Measurements from ENCODE around the gene PRKCB.
A peak's percentile ranks its signal among the peaks of the same experiment; 100 is the strongest.

Gene PRKCB

DNA sequence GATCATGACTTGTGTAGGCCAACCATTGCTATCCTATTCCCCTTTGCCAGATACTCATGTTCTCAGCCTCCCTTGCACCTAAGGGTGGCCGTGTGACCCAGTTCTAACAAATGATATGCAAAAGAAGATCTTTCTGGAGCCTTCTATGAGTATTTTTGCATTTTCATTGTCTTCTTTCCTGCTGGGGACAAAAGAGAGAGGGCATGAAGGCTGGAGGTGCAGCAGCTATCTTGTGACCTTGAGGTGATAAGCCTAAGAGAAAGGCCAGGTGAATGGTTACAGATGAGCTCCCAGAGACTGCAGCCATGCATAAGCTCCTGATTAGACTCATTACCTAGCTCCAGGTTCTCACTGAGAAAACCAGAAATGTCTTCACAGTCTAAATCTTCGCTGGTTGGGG, 38.8 kb upstream of the PRKCB start:
- TF ChIP-seq, protein P1, sequence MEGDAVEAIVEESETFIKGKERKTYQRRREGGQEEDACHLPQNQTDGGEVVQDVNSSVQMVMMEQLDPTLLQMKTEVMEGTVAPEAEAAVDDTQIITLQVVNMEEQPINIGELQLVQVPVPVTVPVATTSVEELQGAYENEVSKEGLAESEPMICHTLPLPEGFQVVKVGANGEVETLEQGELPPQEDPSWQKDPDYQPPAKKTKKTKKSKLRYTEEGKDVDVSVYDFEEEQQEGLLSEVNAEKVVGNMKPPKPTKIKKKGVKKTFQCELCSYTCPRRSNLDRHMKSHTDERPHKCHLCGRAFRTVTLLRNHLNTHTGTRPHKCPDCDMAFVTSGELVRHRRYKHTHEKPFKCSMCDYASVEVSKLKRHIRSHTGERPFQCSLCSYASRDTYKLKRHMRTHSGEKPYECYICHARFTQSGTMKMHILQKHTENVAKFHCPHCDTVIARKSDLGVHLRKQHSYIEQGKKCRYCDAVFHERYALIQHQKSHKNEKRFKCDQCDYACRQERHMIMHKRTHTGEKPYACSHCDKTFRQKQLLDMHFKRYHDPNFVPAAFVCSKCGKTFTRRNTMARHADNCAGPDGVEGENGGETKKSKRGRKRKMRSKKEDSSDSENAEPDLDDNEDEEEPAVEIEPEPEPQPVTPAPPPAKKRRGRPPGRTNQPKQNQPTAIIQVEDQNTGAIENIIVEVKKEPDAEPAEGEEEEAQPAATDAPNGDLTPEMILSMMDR (conservative IDR thresholded peaks at IDR 0.05; ENCODE audit: low read depth, low read length), result no peak
- no peaks in the 10 kb centered on the region for H3K4me1 ChIP-seq (ENCODE audit: low read depth, poor library complexity, severe bottlenecking)

DNA sequence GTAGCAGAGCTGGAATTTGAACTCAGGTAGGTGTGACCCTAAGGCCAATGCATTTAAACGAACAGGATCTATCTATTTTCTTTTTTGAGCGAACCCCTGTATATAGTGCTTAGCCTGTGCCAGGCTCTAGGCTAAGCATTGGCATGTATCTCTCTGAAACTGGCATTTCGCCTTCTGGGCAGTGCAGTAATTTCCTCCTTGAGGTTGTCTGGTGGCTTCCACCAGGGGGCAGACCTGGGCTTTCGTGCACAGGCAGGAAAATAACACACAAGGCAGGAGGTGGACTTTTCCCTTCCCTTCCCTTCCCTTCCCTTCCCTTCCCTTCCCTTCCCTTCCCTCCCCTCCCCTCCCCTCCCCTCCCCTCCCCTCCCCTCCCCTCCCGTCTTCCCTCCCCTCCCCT, 34.4 kb upstream of the PRKCB start:
- Histone ChIP-seq H3K9ac (no peak overlapping the region), H3K4me1 (ENCODE audit: low read depth, poor library complexity, severe bottlenecking) (peaks cover 4% of the 10 kb centered on the region), H3K36me3 (ENCODE audit: insufficient read depth) (no peaks in the 10 kb centered on the region), H3K27me3 (ENCODE audit: insufficient read depth, low read depth) (no peaks in the 10 kb centered on the region; the same call in 1 of the 2 replicates), H3K4me2 (no peak overlapping the region), H3K27ac (no peak overlapping the region), H3K79me2 (ENCODE audit: insufficient read depth, low read depth) (no peaks in the 10 kb centered on the region), H2AFZ (ENCODE audit: low read depth) (peak overlapping the region; percentile 24; the same call in 1 of the 2 replicates), H3K4me3 (IDR thresholded peaks at IDR 0.05; ENCODE audit: insufficient read depth, low read depth, low read length) (no peak overlapping the region), H4K20me1 (ENCODE audit: insufficient read depth) (no peaks in the 10 kb centered on the region)
- TF ChIP-seq, protein P1 (conservative IDR thresholded peaks at IDR 0.05; ENCODE audit: low read depth, low read length), result peak; percentile 74

More for the DNA sequence above, 38.8 kb upstream of the PRKCB start:
- Histone ChIP-seq H3K4me2 (no peak overlapping the region), H3K27ac (no peak overlapping the region), H3K9ac (no peak overlapping the region), H4K20me1 (ENCODE audit: insufficient read depth) (no peaks in the 10 kb centered on the region), H3K79me2 (ENCODE audit: insufficient read depth, low read depth) (no peaks in the 10 kb centered on the region), H3K27me3 (ENCODE audit: insufficient read depth, low read depth) (no peaks in the 10 kb centered on the region), H3K36me3 (ENCODE audit: insufficient read depth) (no peaks in the 10 kb centered on the region), H3K4me3 (IDR thresholded peaks at IDR 0.05; ENCODE audit: insufficient read depth, low read depth, low read length) (no peak overlapping the region), H2AFZ (ENCODE audit: low read depth) (no peak overlapping the region)

DNA sequence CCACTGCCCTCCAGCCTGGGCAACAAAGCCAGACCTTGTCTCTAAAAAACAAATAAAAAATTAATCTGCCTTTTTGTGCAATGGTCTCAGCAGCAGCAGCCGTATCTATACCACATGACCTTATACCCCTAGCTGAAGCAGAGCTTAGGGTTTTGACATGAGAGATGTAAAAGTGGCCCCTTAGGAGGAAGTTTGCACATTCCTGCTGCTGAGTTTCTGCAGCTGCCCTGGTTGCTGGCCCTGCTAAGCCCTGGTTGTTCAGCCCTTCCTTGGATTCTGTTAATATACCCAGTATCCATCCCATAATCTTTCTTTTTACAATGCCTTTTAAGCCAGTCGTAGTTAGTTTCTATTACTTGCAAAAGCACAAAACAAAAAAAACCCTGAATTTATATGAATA, 33.0 kb upstream of the PRKCB start:
- H3K9ac ChIP-seq, result no peak overlapping the region
- no peak overlapping the region for H3K27ac ChIP-seq
- no peaks in the 10 kb centered on the region for H3K79me2 ChIP-seq (ENCODE audit: insufficient read depth, low read depth)
- TF ChIP-seq, protein P1 (conservative IDR thresholded peaks at IDR 0.05; ENCODE audit: low read depth, low read length), result no peak
- H3K27me3 ChIP-seq (ENCODE audit: insufficient read depth, low read depth), result no peaks in the 10 kb centered on the region; the same call in 1 of the 2 replicates
- H3K36me3 ChIP-seq (ENCODE audit: insufficient read depth), result no peaks in the 10 kb centered on the region
- H3K4me2 ChIP-seq, result no peak overlapping the region
- no peak overlapping the region for H3K4me3 ChIP-seq (IDR thresholded peaks at IDR 0.05; ENCODE audit: insufficient read depth, low read depth, low read length)
- H2AFZ ChIP-seq (ENCODE audit: low read depth), result no peak overlapping the region
- peaks cover 4% of the 10 kb centered on the region for H3K4me1 ChIP-seq (ENCODE audit: low read depth, poor library complexity, severe bottlenecking)
- no peaks in the 10 kb centered on the region for H4K20me1 ChIP-seq (ENCODE audit: insufficient read depth)

GRCh38 chr16:23803591-23804123, 32.1 kb upstream of the PRKCB start:
- H3K4me1 ChIP-seq (ENCODE audit: low read depth, poor library complexity, severe bottlenecking), result peaks cover 4% of the 10 kb centered on the region
- H3K79me2 ChIP-seq (ENCODE audit: insufficient read depth, low read depth), result no peaks in the 10 kb centered on the region
- H4K20me1 ChIP-seq (ENCODE audit: insufficient read depth), result no peaks in the 10 kb centered on the region
- H3K27me3 ChIP-seq (ENCODE audit: insufficient read depth, low read depth), result no peaks in the 10 kb centered on the region; the same call in 1 of the 2 replicates
- peak overlapping the region; percentile 35 for H2AFZ ChIP-seq (ENCODE audit: low read depth)
- H3K9ac ChIP-seq, result no peak overlapping the region
- H3K4me2 ChIP-seq, result no peak overlapping the region
- H3K27ac ChIP-seq, result no peak overlapping the region
- TF ChIP-seq, protein P1 (conservative IDR thresholded peaks at IDR 0.05; ENCODE audit: low read depth, low read length), result peak; percentile 79
- H3K36me3 ChIP-seq (ENCODE audit: insufficient read depth), result no peaks in the 10 kb centered on the region
- H3K4me3 ChIP-seq (IDR thresholded peaks at IDR 0.05; ENCODE audit: insufficient read depth, low read depth, low read length), result no peak overlapping the region
